Activated naive CD4-positive, alpha-beta T cell (primary cell): ENCODE results near the gene MMP10.

Source experiments
- DNase-seq, 4 experiments: peaks; one replicate each; lab custom pipeline; 2025; lab: John Stamatoyannopoulos, UW

MMP10 gene

DNA sequence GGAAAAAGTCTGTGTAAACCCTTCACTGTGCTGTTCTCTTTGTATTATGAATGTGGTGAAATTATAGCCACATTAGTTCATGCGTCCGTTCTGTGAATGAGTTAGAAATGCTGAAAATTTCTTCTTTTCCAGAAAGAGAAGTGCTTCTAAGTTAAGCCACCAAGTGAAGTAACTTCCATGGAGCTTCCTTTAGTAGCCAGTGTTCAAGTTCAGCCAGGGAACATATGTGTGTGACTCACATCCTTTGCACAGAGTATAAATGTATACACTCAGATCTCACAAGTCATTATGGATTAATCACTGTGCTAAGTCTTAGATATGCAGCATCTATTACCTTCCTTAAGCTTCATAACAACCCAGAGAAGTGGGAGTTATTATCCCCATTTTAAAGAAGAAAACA is 52.5 kb downstream of the MMP10 start:
- no peak for DNase-seq

DNA sequence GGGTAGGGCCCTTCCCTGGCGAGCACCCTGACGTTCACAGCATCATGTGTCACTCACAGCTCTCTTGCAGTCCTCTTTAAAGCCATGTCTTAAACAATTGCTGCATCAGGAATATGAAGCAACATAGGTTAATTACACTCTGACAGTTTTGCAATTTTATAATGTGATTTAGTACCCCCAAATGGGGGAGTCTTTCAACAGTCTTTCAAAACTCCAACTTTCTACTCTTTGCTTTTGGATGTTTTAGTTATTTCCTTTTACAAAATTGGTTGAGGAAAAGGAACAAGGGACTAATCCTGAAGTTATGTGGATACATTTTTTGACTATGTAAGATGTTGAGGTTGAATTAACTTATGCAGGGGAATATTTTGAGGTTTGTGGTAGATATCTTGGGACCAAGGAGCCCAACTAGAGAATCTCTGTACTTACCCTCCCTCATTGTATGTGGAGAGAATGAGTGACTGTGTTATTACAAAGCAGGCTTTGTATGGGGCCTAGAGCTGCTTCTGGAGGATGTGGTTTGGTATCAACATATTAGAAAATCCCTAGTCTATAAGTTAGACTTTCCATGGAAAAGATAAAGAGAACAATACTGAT is 55.4 kb downstream of the MMP10 start, which contains the start of gene MMP8:
TSS of gene MMP8 (minus strand) at position 51 of the 597 bp plus-strand sequence. CDS start 99 bp downstream, outside the sequence.
- DNase-seq, result no peak

DNA sequence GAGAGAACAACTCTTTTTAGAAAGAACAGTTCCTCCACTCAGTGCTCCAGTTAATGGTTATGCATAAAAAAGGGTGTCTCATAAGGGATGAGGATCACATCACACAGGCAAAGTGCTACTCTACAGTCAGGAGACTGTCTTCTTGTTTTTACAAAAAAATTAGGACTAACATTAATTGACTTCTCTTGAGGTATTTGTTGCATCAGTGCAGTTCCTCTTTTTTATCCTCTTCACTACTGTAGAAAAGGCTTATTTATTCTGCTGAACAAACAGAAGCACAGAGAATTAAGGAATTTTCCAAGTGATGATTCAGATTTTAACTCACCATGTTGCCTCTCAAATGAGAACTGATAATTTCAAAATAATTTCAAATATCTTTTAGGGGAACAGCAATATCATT is 57.6 kb downstream of the MMP10 start:
- no peak for DNase-seq
